GM19035 (cell line): ENCODE data around the gene PILRB.

ENCODE experiments used
- ATAC-seq: cut with Tn5 transposase; IDR thresholded peaks from one replicate; pipeline ENCODE4 v1.9.1; 2021; ENCODE audit not compliant: unreplicated experiment

The PILRB gene

GRCh38 chr7:100400656-100401055, 42.7 kb downstream of the PILRB start:
- ATAC-seq = no peak

GRCh38 chr7:100401811-100402210, 43.9 kb downstream of the PILRB start:
- ATAC-seq = no peak

DNA sequence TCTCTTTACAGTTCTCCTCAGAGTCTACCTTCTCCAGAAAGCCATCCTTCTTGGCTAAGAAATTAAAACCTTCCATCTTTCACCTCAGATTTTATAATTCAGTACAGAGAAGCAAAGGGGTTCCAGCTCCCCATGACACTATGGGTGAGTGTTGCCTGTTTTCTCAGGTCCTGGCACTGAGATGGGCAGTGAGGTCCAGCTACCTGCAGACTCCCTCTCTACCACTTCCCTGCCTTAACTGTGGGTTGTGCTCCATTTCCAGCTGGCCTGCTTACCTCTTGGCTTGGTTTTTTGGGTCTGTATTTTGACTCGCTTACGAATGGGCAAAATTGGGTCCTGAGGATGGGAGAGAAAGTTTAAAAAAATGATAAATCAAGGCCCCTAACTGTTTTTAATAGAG, 44.3 kb downstream of the PILRB start:
- ATAC-seq = no peak

DNA sequence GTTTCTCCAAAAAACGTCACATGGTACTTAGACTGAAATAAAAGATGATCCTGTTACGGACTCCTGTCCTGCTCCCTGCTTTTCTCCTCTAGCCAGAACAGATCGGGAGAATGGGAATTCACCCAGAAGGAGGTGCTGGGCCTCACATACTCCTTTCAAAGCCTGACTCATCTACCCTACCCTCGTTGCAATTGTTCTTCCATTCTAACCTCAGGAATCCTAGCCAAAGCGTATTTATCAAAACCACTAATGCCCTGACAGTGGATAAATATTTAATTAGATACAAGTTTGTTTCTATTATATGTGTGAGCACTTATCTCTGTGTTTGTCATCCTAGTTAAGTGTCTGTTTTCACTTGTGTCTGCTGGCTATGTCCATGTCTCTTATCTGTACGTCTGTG, 48.9 kb downstream of the PILRB start:
- ATAC-seq = no peak

- ATAC-seq = no peak
Observed at GRCh38 chr7:100407285-100408180, 49.6 kb downstream of the PILRB start.

DNA sequence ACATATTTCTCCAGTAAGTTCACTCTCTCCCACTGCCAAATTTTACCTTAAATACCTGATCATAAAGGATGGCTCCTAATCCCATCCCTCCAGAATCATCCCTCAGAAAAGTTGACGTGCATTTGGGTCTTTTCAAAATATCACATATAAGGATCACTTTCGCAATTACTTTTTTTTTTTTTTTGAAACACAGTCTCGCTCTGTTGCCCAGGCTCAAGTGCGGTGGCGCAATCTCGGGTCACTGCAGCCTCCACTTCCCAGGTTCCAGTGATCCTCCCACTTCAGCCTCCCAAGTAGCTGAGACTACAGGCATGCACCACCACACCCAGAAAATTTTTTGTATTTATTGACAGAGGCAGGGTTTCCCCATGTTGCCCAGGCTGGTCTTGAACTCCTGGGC, 53.2 kb downstream of the PILRB start:
- ATAC-seq = no peak

GRCh38 chr7:100413346-100413745, 55.4 kb downstream of the PILRB start:
- no peak for ATAC-seq

GRCh38 chr7:100413889-100414288, 56.0 kb downstream of the PILRB start:
- ATAC-seq = no peak

GRCh38 chr7:100415448-100415847, 57.5 kb downstream of the PILRB start:
- ATAC-seq = no peak
